KMS-11 (cell line): ENCODE measurements around the gene SIM1.

Source experiments
- H2AFZ ChIP-seq: fragments of 200-600 bp; sonication (generic); 2 replicates; pipeline ENCODE4 v1.6.1; 2016; ENCODE audit warnings: antibody characterized with exemption, mixed run types, low read depth
- H3K27ac ChIP-seq: fragments of 200-600 bp; sonication (generic); 2 replicates; pipeline ENCODE4 v1.6.1; 2016; ENCODE audit warnings: mild to moderate bottlenecking, mixed run types
- H3K27me3 ChIP-seq: fragments of 200-600 bp; sonication (generic); 2 replicates; pipeline ENCODE4 v1.6.1; 2017; ENCODE audit warnings: mild to moderate bottlenecking, low read depth, mixed run types, moderate library complexity; ENCODE audit not compliant: insufficient read depth
- H3K36me3 ChIP-seq: fragments of 200-600 bp; sonication (generic); 2 replicates; pipeline ENCODE4 v1.6.1; 2017; ENCODE audit warnings: mild to moderate bottlenecking, mixed run types; ENCODE audit not compliant: insufficient read depth
- H3K4me1 ChIP-seq: fragments of 200-600 bp; sonication (generic); 2 replicates; pipeline ENCODE4 v1.6.1; 2016; ENCODE audit warnings: mild to moderate bottlenecking, low read depth, mixed run types; ENCODE audit not compliant: poor library complexity, severe bottlenecking
- H3K4me2 ChIP-seq: fragments of 200-600 bp; sonication (generic); 2 replicates; pipeline ENCODE4 v1.7.0; 2016; ENCODE audit warnings: mild to moderate bottlenecking, mixed run types
- H3K4me3 ChIP-seq: fragments of 200-600 bp; sonication (generic); IDR thresholded peaks from 2 replicates; pipeline ENCODE4 v1.6.1; 2017; ENCODE audit warnings: low read depth, low read length, mixed read lengths; ENCODE audit not compliant: insufficient read depth
- H3K79me2 ChIP-seq: fragments of 200-600 bp; sonication (generic); 2 replicates; pipeline ENCODE4 v1.6.1; 2016; ENCODE audit warnings: low read depth, mixed run types; ENCODE audit not compliant: insufficient read depth
- H3K9ac ChIP-seq: fragments of 200-600 bp; sonication (generic); 2 replicates; pipeline ENCODE4 v1.6.1; 2016; ENCODE audit warnings: mild to moderate bottlenecking, mixed run types
- H4K20me1 ChIP-seq: fragments of 200-600 bp; sonication (generic); 2 replicates; pipeline ENCODE4 v1.6.1; 2016; ENCODE audit warnings: mild to moderate bottlenecking, mixed run types; ENCODE audit not compliant: insufficient read depth
- CTCF ChIP-seq: fragments of 200-600 bp; sonication (generic); conservative IDR thresholded peaks from 2 replicates; pipeline ENCODE4 v1.6.1; 2017; ENCODE audit warnings: low read depth, mild to moderate bottlenecking, antibody characterized with exemption, low read length, moderate library complexity, mixed read lengths

SIM1 gene

GRCh38 chr6:100461278-100461916 lies 3.3 kb downstream of the SIM1 start:
- no peak overlapping the region for H3K27ac ChIP-seq
- no peaks in the 10 kb centered on the region for H3K36me3 ChIP-seq
- H3K4me3 ChIP-seq, result no peak overlapping the region
- H3K79me2 ChIP-seq, result no peaks in the 10 kb centered on the region
- H3K9ac ChIP-seq, result no peak overlapping the region
- H2AFZ ChIP-seq, result no peak overlapping the region
- TF ChIP-seq CTCF, result no peak
- no peaks in the 10 kb centered on the region for H3K27me3 ChIP-seq
- peaks cover 15% of the 10 kb centered on the region for H3K4me1 ChIP-seq
- peak overlapping the region; percentile 42; the same call in 1 of the 2 replicates for H3K4me2 ChIP-seq
- H4K20me1 ChIP-seq, result no peaks in the 10 kb centered on the region

DNA sequence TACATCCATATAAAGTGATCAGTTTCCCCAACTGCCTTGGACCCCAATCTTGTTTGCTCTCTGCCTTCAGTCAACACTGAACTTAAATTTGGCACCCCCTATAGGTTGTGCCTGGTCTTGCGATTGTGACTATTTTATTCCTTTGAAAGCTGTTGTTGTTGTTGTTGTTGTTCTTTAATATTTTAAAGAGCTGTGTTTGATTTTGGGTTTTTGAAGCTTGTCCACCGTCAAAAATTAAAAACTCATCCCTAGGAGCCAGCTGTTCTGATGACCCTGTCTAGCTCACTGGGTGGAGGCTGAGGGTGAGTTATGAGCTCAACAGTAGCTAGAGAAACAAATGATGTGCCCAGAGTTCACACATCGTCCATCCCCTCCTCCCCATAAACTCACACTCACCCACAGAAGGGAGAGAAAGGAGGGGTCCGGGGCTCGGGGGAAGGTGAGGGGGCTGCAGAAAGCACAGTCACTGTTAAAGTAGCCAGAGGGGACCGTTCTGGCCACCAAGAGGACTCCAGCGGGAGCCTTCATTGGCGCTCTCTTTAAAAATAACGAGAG lies 4.0 kb downstream of the SIM1 start:
- no peaks in the 10 kb centered on the region for H3K27me3 ChIP-seq
- H3K4me1 ChIP-seq, result peaks cover 15% of the 10 kb centered on the region
- no peaks in the 10 kb centered on the region for H3K79me2 ChIP-seq
- no peak overlapping the region for H3K27ac ChIP-seq
- no peak overlapping the region for H3K9ac ChIP-seq
- no peak overlapping the region for H2AFZ ChIP-seq
- peak; percentile 36; the same call in 1 of the 2 replicates for TF ChIP-seq CTCF
- no peak overlapping the region for H3K4me2 ChIP-seq
- no peaks in the 10 kb centered on the region for H3K36me3 ChIP-seq
- H3K4me3 ChIP-seq, result no peak overlapping the region
- H4K20me1 ChIP-seq, result no peaks in the 10 kb centered on the region

DNA sequence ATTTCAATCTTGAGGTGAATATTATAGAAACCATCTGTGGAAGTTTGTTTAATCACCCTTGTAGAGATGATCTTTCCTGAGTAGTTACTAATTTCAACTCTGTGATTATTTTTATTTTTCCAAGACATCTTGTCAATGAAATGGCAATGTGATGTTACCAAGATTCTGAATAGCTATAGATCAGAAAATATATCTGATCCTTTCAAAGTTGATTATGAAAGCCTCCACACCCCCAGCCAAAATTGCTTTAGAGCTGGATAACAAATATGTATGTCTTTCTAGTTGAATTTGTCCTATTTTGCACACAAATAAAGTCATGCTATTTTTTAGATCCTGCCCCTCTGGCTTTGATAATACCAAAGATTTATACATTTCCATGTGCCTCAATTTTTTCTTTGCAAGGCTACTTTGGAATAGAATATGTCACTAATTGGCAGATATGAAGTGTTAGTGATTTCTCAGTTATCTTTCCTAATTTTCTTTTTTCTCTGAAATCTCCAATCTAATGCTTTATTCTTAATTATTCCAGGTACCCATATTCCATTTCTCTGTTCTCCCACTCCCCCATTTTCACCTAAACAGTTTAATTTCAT lies 5.0 kb downstream of the SIM1 start:
- H3K4me3 ChIP-seq, result no peak overlapping the region
- no peak for TF ChIP-seq CTCF
- no peaks in the 10 kb centered on the region for H3K79me2 ChIP-seq
- H3K4me1 ChIP-seq, result peaks cover 15% of the 10 kb centered on the region
- H4K20me1 ChIP-seq, result no peaks in the 10 kb centered on the region
- H3K27me3 ChIP-seq, result no peaks in the 10 kb centered on the region
- H3K27ac ChIP-seq, result no peak overlapping the region
- no peak overlapping the region for H3K9ac ChIP-seq
- H2AFZ ChIP-seq, result no peak overlapping the region
- H3K36me3 ChIP-seq, result no peaks in the 10 kb centered on the region
- H3K4me2 ChIP-seq, result no peak overlapping the region

- H3K4me2 ChIP-seq, result no peak overlapping the region
- no peak for TF ChIP-seq CTCF
- no peaks in the 10 kb centered on the region for H3K27me3 ChIP-seq
- H3K36me3 ChIP-seq, result no peaks in the 10 kb centered on the region
- peaks cover 15% of the 10 kb centered on the region for H3K4me1 ChIP-seq
- no peak overlapping the region for H2AFZ ChIP-seq
- H3K79me2 ChIP-seq, result no peaks in the 10 kb centered on the region
- H3K4me3 ChIP-seq, result no peak overlapping the region
- H3K9ac ChIP-seq, result no peak overlapping the region
- H4K20me1 ChIP-seq, result no peaks in the 10 kb centered on the region
- no peak overlapping the region for H3K27ac ChIP-seq
Observed at GRCh38 chr6:100458841-100459591, 5.7 kb downstream of the SIM1 start.
